Body of pancreas (tissue), 4 donors: ENCODE measurements around the gene TEKTIP1.

Experiments used
- POLR2A ChIP-seq, 3 donors: fragments of 450-650 bp; IDR thresholded peaks; one replicate each; pipeline ENCODE4 v1.6.1; 2016; ENCODE audit warnings: antibody characterized with exemption in 3 of 3, mild to moderate bottlenecking in 2 of 3
- TF ChIP-seq, protein P1 (sequence below), 7 experiments: fragments of 450-650 bp in 4 of 7; fragments of 200-600 bp in 3 of 7; sonication (generic) in 3 of 7; IDR thresholded peaks; one replicate each; pipeline ENCODE4 v1.5.1; 2016 to 2019; ENCODE audit warnings: antibody characterized with exemption in 7 of 7

DNA sequence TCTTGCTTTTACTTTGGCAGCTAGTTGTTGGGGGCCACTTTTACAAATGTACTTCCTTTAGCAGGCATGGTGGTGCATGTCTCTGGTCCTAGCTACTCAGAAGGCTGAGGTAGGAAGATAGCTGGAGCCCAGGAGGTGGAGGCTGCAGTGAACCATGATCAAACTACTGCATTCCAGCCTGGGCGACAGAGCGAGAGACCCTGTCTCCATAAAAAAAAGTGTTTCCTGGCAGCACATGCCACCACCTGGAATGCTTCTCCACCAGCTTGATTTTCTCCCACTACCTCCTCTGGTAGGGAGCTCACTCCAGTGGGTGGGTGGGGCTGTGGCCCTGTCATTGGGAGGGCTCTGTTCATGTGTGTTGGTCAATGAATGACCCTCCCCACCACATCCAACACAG, 20.3 kb upstream of the TEKTIP1 start:
- TF ChIP-seq, protein P1, sequence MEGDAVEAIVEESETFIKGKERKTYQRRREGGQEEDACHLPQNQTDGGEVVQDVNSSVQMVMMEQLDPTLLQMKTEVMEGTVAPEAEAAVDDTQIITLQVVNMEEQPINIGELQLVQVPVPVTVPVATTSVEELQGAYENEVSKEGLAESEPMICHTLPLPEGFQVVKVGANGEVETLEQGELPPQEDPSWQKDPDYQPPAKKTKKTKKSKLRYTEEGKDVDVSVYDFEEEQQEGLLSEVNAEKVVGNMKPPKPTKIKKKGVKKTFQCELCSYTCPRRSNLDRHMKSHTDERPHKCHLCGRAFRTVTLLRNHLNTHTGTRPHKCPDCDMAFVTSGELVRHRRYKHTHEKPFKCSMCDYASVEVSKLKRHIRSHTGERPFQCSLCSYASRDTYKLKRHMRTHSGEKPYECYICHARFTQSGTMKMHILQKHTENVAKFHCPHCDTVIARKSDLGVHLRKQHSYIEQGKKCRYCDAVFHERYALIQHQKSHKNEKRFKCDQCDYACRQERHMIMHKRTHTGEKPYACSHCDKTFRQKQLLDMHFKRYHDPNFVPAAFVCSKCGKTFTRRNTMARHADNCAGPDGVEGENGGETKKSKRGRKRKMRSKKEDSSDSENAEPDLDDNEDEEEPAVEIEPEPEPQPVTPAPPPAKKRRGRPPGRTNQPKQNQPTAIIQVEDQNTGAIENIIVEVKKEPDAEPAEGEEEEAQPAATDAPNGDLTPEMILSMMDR (IDR thresholded peaks at IDR 0.05): no peak
- TF ChIP-seq POLR2A (IDR thresholded peaks at IDR 0.05): no peak
